GM12878 (cell line): ENCODE results near the gene CDKN2AIPNL. TPM values are rescaled to one million over a fixed set of nuclear protein-coding genes. Genes with fewer than 3 reads are reported as not detected.

Experiments used
- E2F4 ChIP-seq: IDR thresholded peaks from 2 replicates; pipeline ENCODE4 v1.6.1; 2012; ENCODE audit warnings: low read depth, low read length, improper control_type of control experiment
- E4F1 ChIP-seq: fragments of 450-650 bp; IDR thresholded peaks from 2 replicates; pipeline ENCODE4 v1.6.1; 2018; ENCODE audit warnings: borderline replicate concordance, mild to moderate bottlenecking; ENCODE audit not compliant: partially characterized antibody
- IRF3 ChIP-seq: fragments of 450-650 bp; IDR thresholded peaks from 2 replicates; pipeline ENCODE4 v1.6.1; 2014; ENCODE audit warnings: mild to moderate bottlenecking
- SKIL ChIP-seq: fragments of 450-650 bp; IDR thresholded peaks from 2 replicates; pipeline ENCODE4 v1.6.1; 2017; ENCODE audit warnings: mild to moderate bottlenecking, low read depth, inconsistent platforms; ENCODE audit not compliant: poor library complexity, severe bottlenecking
- SUZ12 ChIP-seq: fragments of 200-600 bp; sonication (generic); IDR thresholded peaks from one replicate; pipeline ENCODE4 v1.6.1; 2018; ENCODE audit warnings: antibody characterized with exemption, mild to moderate bottlenecking; ENCODE audit not compliant: unreplicated experiment
- polyA plus RNA-seq, 11 experiments: library from polyadenylated mRNA; depleted of rRNA in 4 of 11; unstranded in 6 of 11; stranded (reverse) in 5 of 11; fragments of >200 nt; fragmentation: Nextera tagmentation in 4 of 11; fragmentation: Illumina TruSeq in 1 of 11; extraction: Ambion mirVana in 4 of 11; extraction: Trizol in 1 of 11; gene quantifications; 1 replicate in 1 of 11; 2 replicates in 10 of 11; pipeline versions ENCODE4 v1.2.1 to v1.2.3, GENCODE V29; 2011 to 2016; ENCODE audit warnings: inconsistent platforms in 2 of 11, missing spikeins in 2 of 11, low read depth in 1 of 11
- total RNA-seq, 4 experiments: library from RNA; depleted of rRNA in 3 of 4; stranded (reverse); fragments of >200 nt in 3 of 4; fragmentation: Illumina TruSeq in 1 of 4; extraction: Trizol in 1 of 4; gene quantifications; 2 replicates each; pipeline versions ENCODE4 v1.2.1 to v1.2.3, GENCODE V29; 2013 to 2021

Gene CDKN2AIPNL
- total and polyA plus RNA-seq, 10 of the 15 experiments (the other 5 are each of a cell fraction or from before 2014, with no cell fraction given): 23.5 to 72.0 (median 36.6) TPM

GRCh38 chr5:134418958-134419357 lies 7.3 kb upstream of the CDKN2AIPNL start (continued):
- TF ChIP-seq E4F1: no peak
- TF ChIP-seq E2F4: no peak
- no peak for TF ChIP-seq IRF3
- no peak for TF ChIP-seq SKIL
- no peak for TF ChIP-seq SUZ12
